GM19397 (cell line): Measurements from ENCODE around the gene ACMSD.
"Not testable (repeated sequence)": the region's sequence is repeated elsewhere in the genome, so short reads cannot be mapped to it uniquely, and the experiment has no call there.

Experiments used
- ATAC-seq: cut with Tn5 transposase; IDR thresholded peaks from one replicate; pipeline ENCODE4 v1.9.1; 2021; ENCODE audit warnings: mild to moderate bottlenecking, moderate library complexity; ENCODE audit not compliant: unreplicated experiment

ACMSD gene

GRCh38 chr2:134903701-134904100 is 65.3 kb downstream of the ACMSD start:
- ATAC-seq = not testable (repeated sequence)

- ATAC-seq = no peak
These were observed 66.8 kb downstream of the ACMSD start for GRCh38 chr2:134905168-134905567.

- no peak for ATAC-seq
These were observed 68.3 kb downstream of the ACMSD start for GRCh38 chr2:134906726-134907125.

- not testable (repeated sequence) for ATAC-seq
These were observed 69.2 kb downstream of the ACMSD start for GRCh38 chr2:134907441-134908116.

- no peak for ATAC-seq
These were observed 72.5 kb downstream of the ACMSD start for GRCh38 chr2:134910763-134911399.

GRCh38 chr2:134911400-134911785 is 73.0 kb downstream of the ACMSD start:
- ATAC-seq = no peak

- no peak for ATAC-seq
These were observed 73.9 kb downstream of the ACMSD start for GRCh38 chr2:134912361-134912760.

- no peak for ATAC-seq
These were observed 79.0 kb downstream of the ACMSD start for GRCh38 chr2:134917360-134917865.

GRCh38 chr2:134917888-134918525 is 79.6 kb downstream of the ACMSD start:
- ATAC-seq = peak; percentile 78

- ATAC-seq = peak; percentile 80
These were observed 80.3 kb downstream of the ACMSD start, which contains the start of gene CCNT2 for GRCh38 chr2:134918526-134919340. TSS of gene CCNT2 (plus strand) at chr2:134918822. CDS start at chr2:134918855, 33 bp downstream.

GRCh38 chr2:134919341-134920210 is 81.2 kb downstream of the ACMSD start:
- no peak for ATAC-seq

- no peak for ATAC-seq
These were observed 86.5 kb downstream of the ACMSD start for GRCh38 chr2:134924912-134925311.

GRCh38 chr2:134926231-134926931 is 88.0 kb downstream of the ACMSD start:
- ATAC-seq = no peak

GRCh38 chr2:134927195-134927594 is 88.8 kb downstream of the ACMSD start:
- no peak for ATAC-seq

- no peak for ATAC-seq
These were observed 94.6 kb downstream of the ACMSD start for GRCh38 chr2:134932864-134933526.

- ATAC-seq = no peak
These were observed 95.3 kb downstream of the ACMSD start for GRCh38 chr2:134933732-134934131.

GRCh38 chr2:134934150-134934549 is 95.7 kb downstream of the ACMSD start:
- ATAC-seq = no peak

- no peak for ATAC-seq
These were observed 96.2 kb downstream of the ACMSD start for GRCh38 chr2:134934641-134935040.

- ATAC-seq = no peak
These were observed 98.3 kb downstream of the ACMSD start for GRCh38 chr2:134936691-134937090.
